NCI-H2196 treated with DMSO at 0.1 percent for 48 hours (cell line): ENCODE data around the gene S100A14.

Source experiments
- DNase-seq: peaks from one replicate; lab custom pipeline; 2025; ENCODE audit not compliant: unreplicated experiment; lab: John Stamatoyannopoulos, UW

S100A14 gene

DNA sequence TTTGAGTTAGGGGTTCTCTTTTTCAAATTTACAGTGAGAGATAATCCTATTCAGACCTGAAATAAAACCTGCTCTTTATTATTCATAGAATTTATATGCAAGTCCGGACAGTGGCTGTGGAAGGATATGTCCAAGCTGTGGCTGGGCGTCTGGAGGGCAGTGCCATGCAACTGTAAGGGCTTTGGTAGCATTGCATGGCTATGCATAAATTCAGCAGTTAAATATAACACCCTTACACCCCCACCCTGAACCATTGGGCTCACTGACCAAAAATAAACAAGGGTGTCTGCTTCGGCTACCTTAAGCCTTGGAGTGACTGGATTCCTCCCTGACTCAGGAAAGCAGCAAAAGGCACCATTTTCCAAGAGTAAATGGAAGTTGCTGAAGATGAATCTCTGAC, 23.2 kb upstream of the S100A14 start:
- DNase-seq: no peak

DNA sequence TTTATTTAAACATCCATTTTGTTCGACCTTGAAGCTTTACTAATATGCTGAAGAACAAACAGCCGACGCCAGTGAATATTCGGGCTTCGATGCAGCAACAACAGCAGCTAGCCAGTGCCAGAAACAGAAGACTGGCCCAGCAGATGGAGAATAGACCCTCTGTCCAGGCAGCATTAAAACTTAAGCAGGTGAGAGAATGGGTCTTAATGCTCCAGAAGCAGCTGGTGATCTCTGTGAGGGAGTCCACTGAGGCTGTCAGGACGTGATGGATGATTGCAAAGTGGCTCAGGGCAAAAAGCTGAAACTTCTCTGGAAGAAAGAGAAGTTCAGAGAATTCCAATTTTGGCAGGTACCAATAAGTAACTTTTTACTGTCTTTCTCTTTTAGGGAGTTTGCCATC, 22.1 kb upstream of the S100A14 start:
- no peak for DNase-seq

DNA sequence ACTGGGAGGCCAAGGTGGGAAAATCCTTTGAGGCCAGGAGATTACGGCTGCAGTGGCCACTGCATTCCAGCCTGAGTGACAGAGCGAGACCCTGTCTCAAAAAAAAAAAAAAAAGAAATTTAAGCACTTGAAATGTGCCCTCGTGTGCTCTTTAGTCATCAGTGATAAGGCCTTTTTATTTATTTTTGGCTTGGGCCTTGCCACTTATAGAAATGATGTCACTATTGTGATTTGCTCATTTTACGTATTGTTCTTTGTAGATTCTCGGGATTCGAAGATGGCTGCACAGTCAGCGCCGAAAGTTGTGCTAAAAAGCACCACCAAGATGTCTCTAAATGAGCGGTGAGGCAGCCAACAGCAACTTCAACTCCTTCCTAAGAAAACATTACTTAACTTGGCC, 20.2 kb upstream of the S100A14 start:
- no peak for DNase-seq

GRCh38 chr1:153635872-153636271, 19.7 kb upstream of the S100A14 start:
- no peak for DNase-seq

- DNase-seq: peak; percentile 86
Observed at GRCh38 chr1:153633754-153634665, 17.9 kb upstream of the S100A14 start, which contains the start of gene CHTOP. Gene CHTOP (plus strand): TSS chr1:153634066. CDS start chr1:153636589, 2,523 bp downstream.

- DNase-seq: peak; percentile 45
Observed at GRCh38 chr1:153633161-153633753, 17.1 kb upstream of the S100A14 start.

GRCh38 chr1:153631047-153632022, 15.2 kb upstream of the S100A14 start:
- DNase-seq: no peak

DNA sequence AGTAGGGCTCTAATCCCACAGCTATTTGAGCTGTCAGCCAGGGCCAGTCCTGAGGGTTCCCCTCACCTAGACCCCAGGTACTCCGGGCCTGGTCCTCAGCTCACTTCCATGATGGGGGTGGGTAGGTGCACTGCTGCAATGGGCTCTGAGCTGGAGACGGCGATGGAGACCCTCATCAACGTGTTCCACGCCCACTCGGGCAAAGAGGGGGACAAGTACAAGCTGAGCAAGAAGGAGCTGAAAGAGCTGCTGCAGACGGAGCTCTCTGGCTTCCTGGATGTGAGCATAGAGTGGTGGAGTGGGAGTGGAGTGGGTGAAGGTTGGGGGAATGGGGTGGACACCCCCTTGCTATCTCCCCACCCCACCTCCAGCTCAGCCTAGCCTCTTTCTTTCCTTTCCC, 14.3 kb upstream of the S100A14 start:
- DNase-seq: no peak

DNA sequence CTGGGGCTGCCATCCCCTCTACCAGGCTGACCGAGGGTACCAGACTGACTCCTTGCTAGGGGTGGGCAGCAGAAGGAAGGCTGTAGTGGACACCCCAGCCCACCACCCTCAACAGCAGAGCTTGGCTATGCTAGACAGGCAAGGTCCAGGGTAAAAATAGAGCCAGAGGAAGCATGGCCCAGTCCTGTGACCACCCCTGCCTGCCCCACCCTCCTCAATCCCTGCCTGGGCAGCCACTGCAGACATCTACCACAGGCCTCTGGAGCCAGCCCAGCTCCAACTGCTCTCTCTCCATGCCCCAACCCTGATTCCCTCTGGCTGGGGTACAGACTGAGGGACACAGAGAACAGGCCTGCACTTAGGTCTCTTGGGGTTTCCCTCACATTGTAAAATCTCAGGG, 13.8 kb upstream of the S100A14 start:
- no peak for DNase-seq

GRCh38 chr1:153629343-153629665, 13.2 kb upstream of the S100A14 start:
- DNase-seq: no peak

DNA sequence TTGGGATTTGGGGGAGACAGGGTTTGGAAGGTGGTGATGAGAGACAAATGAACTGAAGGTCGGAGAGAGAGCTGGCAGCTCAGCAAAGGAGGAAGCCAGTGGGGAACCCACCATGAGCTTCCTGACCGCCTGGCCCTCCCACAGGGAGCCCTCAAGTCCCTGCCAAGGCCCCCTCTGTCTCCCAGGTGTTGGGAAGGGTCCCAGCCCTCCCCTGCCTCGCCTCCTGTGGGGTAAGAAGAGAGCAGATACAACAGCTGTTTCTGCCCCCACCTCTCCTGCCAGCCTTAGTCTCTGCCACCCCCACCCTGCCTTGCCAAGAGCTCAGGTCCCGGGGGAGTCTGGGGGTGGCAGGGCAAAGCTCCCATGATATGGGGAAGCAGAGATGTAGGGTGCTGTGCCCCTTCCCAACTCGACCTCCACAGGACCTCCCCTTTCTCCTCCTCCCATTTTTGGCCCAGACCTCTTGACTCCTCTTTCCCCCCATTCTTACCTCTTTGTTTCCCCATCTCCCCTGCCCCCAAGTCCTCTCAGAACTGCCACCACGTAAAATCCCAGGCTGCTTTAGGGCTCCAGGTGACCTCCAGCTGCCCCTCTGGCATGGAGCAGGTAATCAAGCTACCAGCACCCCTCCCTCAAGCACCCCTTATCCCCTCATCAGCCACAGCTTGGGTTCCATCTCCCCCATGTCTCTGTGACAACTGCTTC, 12.7 kb upstream of the S100A14 start:
- DNase-seq: no peak

- DNase-seq: no peak
Observed at GRCh38 chr1:153627715-153628626, 11.8 kb upstream of the S100A14 start, which contains the start of gene S100A1. Gene S100A1 (plus strand): TSS chr1:153628434. CDS start chr1:153630522, 2,088 bp downstream.

DNA sequence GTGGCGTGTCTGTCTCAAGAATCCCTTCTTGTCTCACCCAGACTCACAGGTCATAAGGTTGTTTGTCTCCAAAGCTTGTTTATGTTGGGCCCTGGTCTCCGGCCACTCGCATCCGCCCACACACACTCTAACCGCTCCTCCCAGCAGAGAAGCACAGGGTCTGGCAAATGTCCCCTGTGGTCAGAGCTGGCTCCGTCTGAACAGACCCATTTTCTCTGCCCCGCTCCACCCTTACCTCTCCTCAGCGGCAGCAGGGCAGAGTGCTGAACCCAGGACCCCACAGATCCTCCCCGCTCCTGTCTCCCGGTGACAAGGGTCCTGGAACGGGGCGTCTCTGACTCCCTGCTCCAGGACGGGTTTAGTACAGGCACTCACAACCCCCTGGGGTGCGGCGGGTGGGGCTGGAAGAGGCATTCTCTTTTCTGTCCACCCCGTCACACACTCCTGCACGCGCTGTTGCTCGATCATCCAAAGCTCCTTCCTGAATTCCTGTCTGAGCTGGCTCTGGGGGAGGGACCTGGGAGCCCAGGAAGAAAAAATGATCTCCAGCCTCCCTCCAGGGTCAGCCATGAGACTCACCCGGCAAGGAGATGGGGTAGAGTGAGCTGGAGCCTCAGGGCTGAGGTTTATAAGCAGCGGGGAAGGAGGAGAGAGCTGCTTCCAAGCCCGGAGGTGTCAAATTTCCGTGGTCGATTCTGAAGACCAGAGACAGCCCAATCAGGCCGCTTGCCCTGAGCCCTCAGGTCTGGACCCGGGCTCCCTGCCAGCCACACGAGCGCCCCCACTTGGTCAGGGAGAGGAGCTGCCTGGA, 11.0 kb upstream of the S100A14 start, which contains the start of gene S100A13:
Gene S100A13, minus strand, starts transcription at position 602 of the 811 bp plus-strand sequence. CDS start 1,033 bp downstream, outside the sequence.
- DNase-seq: peak; percentile 75

- no peak for DNase-seq
Observed at GRCh38 chr1:153626477-153626903, 10.4 kb upstream of the S100A14 start.

- no peak for DNase-seq
Observed at GRCh38 chr1:153624965-153625611, 9.0 kb upstream of the S100A14 start.

DNA sequence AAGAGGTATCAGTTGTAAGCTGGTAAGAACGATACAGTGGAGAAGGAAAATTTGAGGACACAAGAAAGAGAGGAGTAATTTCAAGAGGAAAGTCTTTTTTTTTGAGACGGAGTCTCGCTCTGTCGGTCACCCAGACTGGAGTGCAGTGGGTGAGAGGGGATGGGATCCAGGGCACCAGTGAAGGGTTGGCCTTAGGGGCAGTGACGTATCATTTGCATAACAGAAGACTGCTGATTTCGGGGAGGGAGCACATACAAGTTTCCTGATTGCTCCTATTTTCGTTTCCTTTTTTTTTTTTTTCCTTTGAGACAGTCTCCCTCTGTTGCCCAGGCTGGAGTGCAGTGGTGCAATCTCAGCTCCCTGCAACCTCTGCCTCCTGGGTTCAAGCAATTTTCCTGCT, 7.0 kb upstream of the S100A14 start:
- DNase-seq: no peak

DNA sequence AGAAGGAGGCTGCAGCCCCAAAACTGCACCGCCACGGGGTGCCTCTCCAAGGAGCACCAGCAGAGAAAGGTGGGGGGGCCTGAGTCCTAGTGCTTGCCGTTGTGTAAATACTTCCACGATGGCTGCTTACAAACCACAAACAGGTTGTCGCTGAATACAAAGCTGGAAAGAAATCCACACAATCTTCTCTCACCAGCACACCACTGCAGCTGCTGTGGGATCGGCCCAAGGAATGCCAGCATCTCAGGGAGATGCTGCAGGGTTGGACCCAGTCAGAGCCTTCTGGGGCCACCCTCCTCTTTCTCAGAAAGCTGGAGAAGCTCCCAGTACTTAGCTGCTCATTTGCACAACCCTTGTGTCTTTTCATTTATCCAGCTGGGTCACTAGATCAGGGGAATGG, 3.0 kb upstream of the S100A14 start:
- no peak for DNase-seq

DNA sequence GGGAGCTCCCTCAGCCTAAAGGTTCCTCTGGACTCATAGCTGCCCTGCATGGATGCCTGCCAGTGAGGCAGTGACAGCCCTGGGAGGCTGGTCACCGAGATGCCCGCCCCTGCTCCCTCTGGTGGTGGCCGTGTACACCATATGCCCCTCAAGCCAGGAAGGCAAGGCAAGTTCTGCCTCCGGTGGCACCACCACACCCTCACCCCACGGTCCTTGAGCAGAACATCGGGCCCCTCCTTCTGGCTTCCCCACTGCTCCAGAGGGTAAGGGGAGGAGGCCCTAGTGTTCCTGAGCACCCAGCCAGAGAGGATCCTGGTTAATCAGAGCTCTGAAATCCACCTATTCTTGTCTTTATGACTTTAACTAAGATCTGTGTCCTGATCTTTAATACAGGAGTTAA, 1.5 kb upstream of the S100A14 start:
- DNase-seq: no peak
